Measurements from ENCODE around the gene ADCY4. TPM values are rescaled to one million over a fixed set of nuclear protein-coding genes. Genes with fewer than 3 reads are reported as not detected.

ADCY4 gene
- total and polyA plus RNA-seq, 2 donors (not counting 1 experiment from before 2014, with no cell fraction given): 2.3 to 7.8 TPM

DNA sequence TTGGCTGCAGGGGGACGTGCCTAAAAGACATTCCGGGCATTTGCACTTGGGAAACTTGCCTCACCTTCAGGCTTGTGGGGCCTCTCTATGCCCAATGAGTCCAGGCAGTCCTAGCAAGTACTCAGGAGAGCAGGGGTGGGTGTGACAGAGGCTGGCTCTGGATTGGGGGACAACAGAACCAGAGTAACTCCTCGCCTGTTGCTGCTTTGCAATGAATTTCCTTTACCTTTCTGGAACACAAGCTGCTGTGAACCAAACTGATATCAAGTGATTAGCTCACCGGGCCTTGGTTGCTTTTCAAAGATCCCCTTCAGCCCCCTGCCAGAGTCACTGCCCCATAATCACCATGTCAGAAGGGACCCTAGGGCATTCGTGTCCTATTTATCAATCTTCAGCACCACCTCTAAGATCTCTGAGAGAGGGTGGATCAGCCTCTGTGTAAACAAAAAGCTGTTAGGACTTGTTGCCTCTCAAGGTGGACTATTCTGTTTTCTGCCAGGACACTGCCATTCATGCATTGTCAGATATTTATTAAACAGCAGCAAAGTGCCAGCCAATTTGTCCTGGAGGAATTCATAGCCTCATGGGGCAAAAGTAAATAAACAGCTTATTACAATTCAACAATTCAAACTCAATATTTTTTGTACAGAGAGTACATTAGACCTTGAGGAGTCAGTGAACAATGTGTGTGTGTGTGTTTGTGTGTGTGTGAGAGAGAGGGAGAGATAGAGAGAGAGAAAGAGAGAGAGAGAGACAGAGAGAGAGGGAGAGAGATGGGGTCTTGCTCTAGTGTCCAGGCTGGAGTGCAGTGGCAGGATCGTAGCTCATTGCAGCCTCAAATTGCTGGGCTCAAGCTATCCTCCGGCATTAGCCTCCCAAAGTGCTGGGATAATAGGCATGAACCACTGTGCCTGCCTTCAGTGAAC, 44.4 kb upstream of the ADCY4 start:
- Mint-ChIP-seq H3K4me1 (no peaks in the 10 kb centered on the region), H3K4me3 (no peak overlapping the region), H3K27me3 (peaks cover 4% of the 10 kb centered on the region), H3K9me3 (ENCODE audit: insufficient read depth) (no peaks in the 10 kb centered on the region), H3K27ac (no peak overlapping the region)
- Histone ChIP-seq H3K4me1 (ENCODE audit: control insufficient read depth in 2 of 2, insufficient read depth in 2 of 2, low read length in 2 of 2) (no peaks in the 10 kb centered on the region), H3K4me2 (replicated peaks; ENCODE audit: low read depth, low read length, poor library complexity, severe bottlenecking) (no peak overlapping the region), H2AFZ (ENCODE audit: insufficient read depth, low read depth, low read length, poor library complexity, severe bottlenecking) (no peak overlapping the region), H3K4me3 (ENCODE audit: control extremely low read depth in 1 of 5, extremely low read depth in 1 of 5, insufficient read depth in 1 of 5, low read depth in 2 of 5, low read length in 4 of 5) (no peak overlapping the region), H3K27me3 (replicated peaks in 1 of 4; ENCODE audit: control extremely low read depth in 1 of 4, control insufficient read depth in 3 of 4, insufficient read depth in 4 of 4, low read length in 3 of 4) (peaks cover 0 to 11% (median 1%) of the 10 kb centered on the region in 4 experiments), H3K27ac (ENCODE audit: low read length in 2 of 2) (no peak overlapping the region), H3K9me3 (ENCODE audit: control extremely low read depth in 1 of 3, control insufficient read depth in 2 of 3, insufficient read depth in 1 of 3, low read length in 2 of 3) (no peaks in the 10 kb centered on the region), H3K9ac (ENCODE audit: low read length) (no peak overlapping the region), H3K36me3 (replicated peaks in 1 of 2; ENCODE audit: control extremely low read depth in 1 of 2, control insufficient read depth in 1 of 2, extremely low read depth in 1 of 2, insufficient read depth in 2 of 2, low read length in 1 of 2) (no peaks in the 10 kb centered on the region), H3K79me2 (ENCODE audit: control insufficient read depth, insufficient read depth, low read length) (no peaks in the 10 kb centered on the region), H4K20me1 (ENCODE audit: control insufficient read depth, insufficient read depth, low read length, poor library complexity, severe bottlenecking) (no peaks in the 10 kb centered on the region)
- ATAC-seq (ENCODE audit: low read depth) (no peak), DNase-seq (no peak)
- WGBS (ENCODE audit: insufficient coverage): 97% methylated on average over 6 of the region's 7 CpGs
- ChIA-PET POLR2A (no interaction called here), CTCF (interaction anchor here (0.8 to 2.0 kb wide), 3 partner anchors 46 to 137 kb away, joined by 3 to 4 read pairs (median 3); partner anchors contain the start of gene TINF2)
- TF ChIP-seq, protein P1, sequence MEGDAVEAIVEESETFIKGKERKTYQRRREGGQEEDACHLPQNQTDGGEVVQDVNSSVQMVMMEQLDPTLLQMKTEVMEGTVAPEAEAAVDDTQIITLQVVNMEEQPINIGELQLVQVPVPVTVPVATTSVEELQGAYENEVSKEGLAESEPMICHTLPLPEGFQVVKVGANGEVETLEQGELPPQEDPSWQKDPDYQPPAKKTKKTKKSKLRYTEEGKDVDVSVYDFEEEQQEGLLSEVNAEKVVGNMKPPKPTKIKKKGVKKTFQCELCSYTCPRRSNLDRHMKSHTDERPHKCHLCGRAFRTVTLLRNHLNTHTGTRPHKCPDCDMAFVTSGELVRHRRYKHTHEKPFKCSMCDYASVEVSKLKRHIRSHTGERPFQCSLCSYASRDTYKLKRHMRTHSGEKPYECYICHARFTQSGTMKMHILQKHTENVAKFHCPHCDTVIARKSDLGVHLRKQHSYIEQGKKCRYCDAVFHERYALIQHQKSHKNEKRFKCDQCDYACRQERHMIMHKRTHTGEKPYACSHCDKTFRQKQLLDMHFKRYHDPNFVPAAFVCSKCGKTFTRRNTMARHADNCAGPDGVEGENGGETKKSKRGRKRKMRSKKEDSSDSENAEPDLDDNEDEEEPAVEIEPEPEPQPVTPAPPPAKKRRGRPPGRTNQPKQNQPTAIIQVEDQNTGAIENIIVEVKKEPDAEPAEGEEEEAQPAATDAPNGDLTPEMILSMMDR (IDR thresholded peaks at IDR 0.05): no peak
- no peak for TF ChIP-seq EZH2 (IDR thresholded peaks at IDR 0.05; ENCODE audit: borderline replicate concordance, insufficient read depth, low read depth, low read length, poor library complexity, severe bottlenecking)
- intact Hi-C loops (cut with micrococcal nuclease): no loop called here

DNA sequence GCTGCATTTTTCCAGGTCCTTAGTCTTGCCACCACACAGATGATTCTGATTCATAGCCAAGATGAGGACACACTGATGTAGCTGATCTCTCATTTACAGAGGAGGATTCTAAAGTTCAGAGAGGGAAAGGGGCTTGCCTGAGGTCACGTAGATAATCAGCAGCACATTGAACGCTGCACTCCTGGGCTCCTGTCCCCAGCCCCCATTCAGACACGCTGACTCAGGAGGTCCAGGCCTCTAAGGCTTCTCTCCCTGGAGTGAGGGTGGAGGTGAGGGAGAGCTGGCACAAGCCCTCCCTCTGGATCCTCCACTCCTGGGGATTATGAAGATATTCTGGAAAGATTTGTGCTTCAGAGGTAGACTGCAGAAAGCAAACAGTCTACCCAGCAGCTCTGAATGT, 43.5 kb upstream of the ADCY4 start:
- H3K36me3 ChIP-seq (replicated peaks in 1 of 2; ENCODE audit: control extremely low read depth in 1 of 2, control insufficient read depth in 1 of 2, extremely low read depth in 1 of 2, insufficient read depth in 2 of 2, low read length in 1 of 2): no peaks in the 10 kb centered on the region

More for the DNA sequence above, 43.5 kb upstream of the ADCY4 start:
- no peaks in the 10 kb centered on the region for H3K4me1 ChIP-seq (ENCODE audit: control insufficient read depth in 2 of 2, insufficient read depth in 2 of 2, low read length in 2 of 2)
- no peak overlapping the region for H2AFZ ChIP-seq (ENCODE audit: insufficient read depth, low read depth, low read length, poor library complexity, severe bottlenecking)
- H3K9me3 ChIP-seq (ENCODE audit: control extremely low read depth in 1 of 3, control insufficient read depth in 2 of 3, insufficient read depth in 1 of 3, low read length in 2 of 3): no peaks in the 10 kb centered on the region
- no peak for TF ChIP-seq EZH2 (IDR thresholded peaks at IDR 0.05; ENCODE audit: borderline replicate concordance, insufficient read depth, low read depth, low read length, poor library complexity, severe bottlenecking)
- TF ChIP-seq, protein P1 (IDR thresholded peaks at IDR 0.05): no peak
- CTCF ChIA-PET: interaction anchor here (0.8 to 1.6 kb wide), 2 partner anchors 45 to 136 kb away, joined by 3 read pairs; partner anchors contain the start of gene TINF2
- H3K9ac ChIP-seq (ENCODE audit: low read length): no peak overlapping the region
- intact Hi-C loops (cut with micrococcal nuclease): no loop called here
- no peak overlapping the region for H3K4me3 ChIP-seq (ENCODE audit: control extremely low read depth in 1 of 5, extremely low read depth in 1 of 5, insufficient read depth in 1 of 5, low read depth in 2 of 5, low read length in 4 of 5)
- Mint-ChIP-seq H3K27ac (no peak overlapping the region), H3K9me3 (ENCODE audit: insufficient read depth) (no peaks in the 10 kb centered on the region), H3K4me1 (no peaks in the 10 kb centered on the region), H3K27me3 (no peaks in the 10 kb centered on the region), H3K4me3 (no peak overlapping the region)
- no CpG with 5 or more reads among the region's 3 CpGs for WGBS (ENCODE audit: insufficient coverage)
- POLR2A ChIA-PET: no interaction called here
- no peak overlapping the region for H3K27ac ChIP-seq (ENCODE audit: low read length in 2 of 2)
- peaks cover 0 to 8% (median 0%) of the 10 kb centered on the region in 4 experiments for H3K27me3 ChIP-seq (replicated peaks in 1 of 4; ENCODE audit: control extremely low read depth in 1 of 4, control insufficient read depth in 3 of 4, insufficient read depth in 4 of 4, low read length in 3 of 4)
- no peak for DNase-seq
- H3K79me2 ChIP-seq (ENCODE audit: control insufficient read depth, insufficient read depth, low read length): no peaks in the 10 kb centered on the region
- H3K4me2 ChIP-seq (replicated peaks; ENCODE audit: low read depth, low read length, poor library complexity, severe bottlenecking): no peak overlapping the region
- no peak for ATAC-seq (ENCODE audit: low read depth)
- no peaks in the 10 kb centered on the region for H4K20me1 ChIP-seq (ENCODE audit: control insufficient read depth, insufficient read depth, low read length, poor library complexity, severe bottlenecking)

Data from B cell (primary cell).